ENCODE measurements around the gene GADL1.

- TF ChIP-seq ZNF565 (CRISPR knock-in tag; conservative IDR thresholded peaks at IDR 0.05; ENCODE audit: low read depth) (no peak), CSRNP3 (CRISPR knock-in tag; IDR thresholded peaks at IDR 0.05) (no peak), ZNF70 (CRISPR knock-in tag; IDR thresholded peaks at IDR 0.05) (no peak), BACH2 (CRISPR knock-in tag; IDR thresholded peaks at IDR 0.05; ENCODE audit: borderline replicate concordance) (no peak), PATZ1 (CRISPR knock-in tag; IDR thresholded peaks at IDR 0.05; ENCODE audit: borderline replicate concordance) (no peak), ZFP30 (CRISPR knock-in tag; IDR thresholded peaks at IDR 0.05) (no peak), ZFP3 (CRISPR knock-in tag; IDR thresholded peaks at IDR 0.05) (no peak), SNAI2 (CRISPR knock-in tag; IDR thresholded peaks at IDR 0.05) (no peak)
Observed at GRCh38 chr3:30768703-30769550, 125.5 kb downstream of the GADL1 start.

Data from SK-N-SH treated with all-trans-retinoic acid at 6 μM for 48 hours (cell line).